HCT116 (cell line): Measurements from ENCODE around the gene CACNB1.

Experiments
- CEBPB ChIP-seq: IDR thresholded peaks from 2 replicates; pipeline ENCODE4 v1.6.1; 2012; ENCODE audit warnings: low read depth
- CTCF ChIP-seq, 3 experiments: fragments of 200-600 bp in 1 of 3; sonication (generic) in 1 of 3; IDR thresholded peaks in 2 of 3; conservative IDR thresholded peaks in 1 of 3; 2 replicates each; pipeline ENCODE4 v1.5.1; 2012 to 2017; ENCODE audit warnings: low read depth in 2 of 3, low read length in 2 of 3, antibody characterized with exemption in 1 of 3, borderline replicate concordance in 1 of 3, control low read depth in 1 of 3, mild to moderate bottlenecking in 1 of 3, mixed read lengths in 1 of 3, mixed run types in 1 of 3, moderate library complexity in 1 of 3; ENCODE audit not compliant: insufficient read depth in 1 of 3
- ELF1 ChIP-seq: IDR thresholded peaks from 2 replicates; pipeline ENCODE4 v1.6.1; 2012; ENCODE audit warnings: low read depth, borderline replicate concordance
- EZH2 ChIP-seq: fragments of 200-600 bp; sonication (generic); IDR thresholded peaks from 2 replicates; pipeline ENCODE4 v1.6.1; 2017; ENCODE audit warnings: antibody characterized with exemption, mixed run types
- EZH2phosphoT487 ChIP-seq: fragments of 200-600 bp; IDR thresholded peaks from 2 replicates; pipeline ENCODE4 v1.6.1; 2018; ENCODE audit warnings: antibody characterized with exemption, borderline replicate concordance
- JUND ChIP-seq: IDR thresholded peaks from 2 replicates; pipeline ENCODE4 v1.6.1; 2012
- MAX ChIP-seq: IDR thresholded peaks from 2 replicates; pipeline ENCODE4 v1.6.1; 2012
- POLR2A ChIP-seq: IDR thresholded peaks from 2 replicates; pipeline ENCODE4 v1.7.0; 2011; ENCODE audit warnings: borderline replicate concordance; ENCODE audit not compliant: insufficient read depth, insufficient read length; ENCODE audit errors: extremely low read depth
- POLR2AphosphoS5 ChIP-seq: IDR thresholded peaks from 2 replicates; pipeline ENCODE4 v1.6.1; 2011; ENCODE audit warnings: mild to moderate bottlenecking, low read depth, low read length, moderate library complexity
- REST ChIP-seq: IDR thresholded peaks from 2 replicates; pipeline ENCODE4 v1.6.1; 2012; ENCODE audit warnings: low read depth
- TCF7L2 ChIP-seq: IDR thresholded peaks from 2 replicates; pipeline ENCODE4 v1.7.0; 2011; ENCODE audit warnings: borderline replicate concordance, inconsistent platforms; ENCODE audit not compliant: insufficient read depth, insufficient read length; ENCODE audit errors: extremely low read depth
- ZNF274 ChIP-seq: fragments of 200-500 bp; sonication (Bioruptor generic); IDR thresholded peaks from 2 replicates; pipeline ENCODE4 v1.6.1; 2014; ENCODE audit warnings: mild to moderate bottlenecking, low read depth, low read length, inconsistent platforms

- TF ChIP-seq CTCF (IDR thresholded peaks at IDR 0.05 in 2 of 3, conservative IDR thresholded peaks at IDR 0.05 in 1 of 3; ENCODE audit: borderline replicate concordance in 1 of 3, insufficient read depth in 1 of 3, low read depth in 2 of 3, low read length in 2 of 3) (no peak), MAX (no peak), POLR2AphosphoS5 (no peak), JUND (no peak), ELF1 (no peak), ZNF274 (no peak), REST (no peak), EZH2phosphoT487 (no peak), EZH2 (no peak), TCF7L2 (no peak), CEBPB (no peak), POLR2A (no peak)
Observed at GRCh38 chr17:39155654-39156053, 41.8 kb downstream of the CACNB1 start.
